ENCODE measurements around the gene KRTAP6-3.

The KRTAP6-3 gene

DNA sequence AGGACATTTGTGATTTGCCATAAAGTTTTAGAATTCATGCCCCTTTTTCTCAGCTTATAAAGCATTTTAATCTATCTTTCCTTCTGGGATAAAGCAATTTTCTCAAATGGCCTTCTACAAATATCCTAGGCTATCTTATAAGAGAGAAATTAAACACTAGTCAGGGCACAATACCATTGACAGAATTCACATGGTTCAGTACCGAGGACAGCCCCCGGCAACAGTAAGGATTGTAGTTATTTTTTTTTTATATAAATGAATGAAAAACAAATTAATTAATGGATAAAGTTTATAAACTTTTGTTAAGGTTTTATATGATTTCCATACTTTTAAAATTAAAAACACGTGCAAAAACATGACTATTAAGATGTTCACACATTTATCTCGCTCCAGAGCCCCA, 35.9 kb downstream of the KRTAP6-3 start:
- no peak for DNase-seq

DNA sequence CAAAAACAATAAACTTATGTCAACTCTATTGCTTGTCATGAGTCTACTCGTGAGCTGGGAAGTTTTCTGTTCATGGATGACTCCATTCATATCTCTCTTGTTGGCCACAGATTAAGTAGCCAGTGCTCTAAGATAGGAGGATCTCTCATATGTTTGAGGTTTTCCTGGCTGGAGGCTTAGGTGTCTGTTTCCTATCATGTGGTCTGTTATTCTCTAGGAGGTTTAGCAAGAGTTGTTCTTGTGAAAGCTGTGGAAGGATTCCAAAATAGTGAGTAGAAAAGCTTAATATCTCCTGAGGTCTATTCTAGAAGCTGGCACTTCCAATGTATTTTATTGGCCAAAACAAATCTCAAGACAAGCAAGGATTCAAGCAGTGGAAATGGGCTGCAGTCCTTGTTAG, 37.0 kb downstream of the KRTAP6-3 start:
- DNase-seq = no peak

DNA sequence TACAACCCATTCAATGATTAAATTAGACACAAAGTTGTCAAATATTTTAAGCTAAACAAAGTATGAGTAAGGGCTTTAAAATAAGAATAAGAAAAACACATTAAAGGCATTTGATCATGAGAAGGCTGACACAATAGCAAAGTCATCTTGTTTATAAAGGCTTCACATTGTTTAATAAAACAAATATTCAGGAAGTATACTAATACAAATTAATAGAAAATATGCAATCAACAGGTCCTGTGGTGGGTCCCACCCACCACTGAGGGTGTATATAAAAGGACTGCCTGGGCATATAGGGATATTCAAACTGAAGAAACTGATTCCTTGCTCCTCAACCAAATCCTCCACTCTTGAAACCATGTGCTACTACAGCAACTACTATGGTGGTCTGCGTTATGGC, 42.7 kb downstream of the KRTAP6-3 start, which contains the start of gene KRTAP20-2:
Gene KRTAP20-2 (plus strand): TSS at position 301 of the 400 bp plus-strand sequence. CDS start 58 bp downstream, at position 359.
- no peak for DNase-seq

- DNase-seq = no peak
These were observed 46.4 kb downstream of the KRTAP6-3 start for GRCh38 chr21:30638686-30639085.

DNA sequence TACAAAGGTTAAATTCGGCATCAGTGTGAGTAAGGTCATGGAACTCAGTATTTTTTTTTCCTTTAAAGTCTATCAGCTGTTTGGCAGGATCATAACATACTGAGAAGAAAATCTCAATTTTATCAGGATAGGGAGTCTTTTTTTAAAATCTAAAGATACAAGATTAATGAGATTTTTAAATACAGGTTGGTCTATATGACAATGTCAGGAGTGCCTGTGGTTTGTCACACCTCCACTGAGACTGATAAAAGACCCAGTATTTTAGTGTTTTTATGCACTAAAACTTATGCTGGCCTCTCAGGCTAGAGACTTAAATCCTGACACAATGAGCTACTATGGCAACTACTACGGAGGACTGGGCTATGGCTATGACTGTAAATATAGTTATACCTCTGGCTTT, 50.3 kb downstream of the KRTAP6-3 start, which contains the start of gene KRTAP20-3:
Gene KRTAP20-3 (plus strand): TSS at position 301 of the 400 bp plus-strand sequence.
- no peak for DNase-seq
